ENCODE measurements around the gene PTPRN2.

The PTPRN2 gene

DNA sequence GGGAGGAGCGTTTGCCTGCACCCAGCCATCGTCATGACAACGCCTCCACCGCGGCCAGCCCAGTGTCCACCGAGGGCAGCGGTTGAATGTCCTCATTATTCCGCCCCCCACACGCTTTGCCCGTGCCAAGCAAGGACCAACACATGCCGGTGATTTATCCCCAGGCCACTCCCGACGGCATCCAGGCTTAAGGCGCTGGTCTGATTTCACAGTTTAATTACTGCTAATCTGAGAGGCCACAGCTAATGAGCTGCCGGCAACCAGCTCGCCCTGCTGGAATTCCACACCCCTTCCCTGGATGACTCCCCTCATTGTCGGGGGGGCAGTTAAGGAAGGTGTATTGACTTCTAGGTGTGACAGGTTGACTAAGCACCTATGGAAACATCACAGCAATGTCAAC, 818.5 kb downstream of the PTPRN2 start:
- no peak for DNase-seq

DNA sequence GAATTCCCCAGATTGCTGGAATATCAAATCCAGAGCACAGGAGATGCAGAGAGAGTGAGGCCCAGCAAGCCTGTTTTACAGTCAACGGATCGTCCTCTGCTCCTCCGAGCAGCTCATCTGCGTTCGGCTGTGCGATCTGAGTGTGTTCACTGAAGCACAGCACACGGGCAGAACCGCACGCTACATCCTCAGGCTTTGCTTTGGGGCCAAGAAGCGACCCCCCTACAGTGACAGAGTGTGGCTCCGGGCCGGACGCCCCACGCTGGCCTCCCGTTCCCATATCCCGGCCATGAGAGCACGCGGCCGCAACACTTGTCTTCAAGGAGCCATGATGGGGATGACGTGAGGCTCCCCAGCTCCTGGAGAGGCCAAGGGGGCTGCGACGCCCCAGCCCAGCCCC, 819.4 kb downstream of the PTPRN2 start:
- DNase-seq: no peak

DNA sequence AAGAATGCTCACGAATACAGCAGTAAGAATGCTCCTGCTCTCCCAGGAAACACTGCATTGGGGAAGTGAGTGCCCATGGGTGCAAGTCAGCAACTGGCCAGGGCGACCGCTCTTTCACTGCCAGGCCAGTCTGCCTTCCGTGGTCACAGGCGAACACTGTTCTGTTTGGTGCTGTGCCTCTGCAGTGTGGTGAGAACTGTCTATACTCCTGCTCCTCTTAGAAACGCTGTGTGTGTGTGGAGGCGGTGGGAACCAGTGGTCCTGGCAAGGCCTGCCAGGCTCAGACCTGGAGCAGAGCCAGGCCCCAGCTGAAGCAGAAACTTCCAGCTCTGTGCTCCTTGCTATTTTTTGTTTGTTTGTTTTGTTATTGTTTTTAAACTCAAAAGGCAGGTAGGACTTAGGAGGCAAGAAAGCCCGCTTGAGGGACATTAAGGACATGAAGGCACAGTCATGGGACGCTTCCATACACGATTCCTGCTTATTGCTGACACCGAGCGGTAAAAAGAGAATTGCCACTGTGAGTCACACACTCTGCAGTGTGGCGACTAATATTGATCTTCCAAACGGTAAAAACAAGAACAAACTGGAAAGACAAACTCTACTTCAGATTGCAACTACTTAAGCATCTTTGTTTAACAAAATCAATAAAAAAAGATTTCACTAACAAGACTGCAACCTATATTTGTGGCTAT, 820.0 kb downstream of the PTPRN2 start:
- DNase-seq: peak; percentile 52

DNA sequence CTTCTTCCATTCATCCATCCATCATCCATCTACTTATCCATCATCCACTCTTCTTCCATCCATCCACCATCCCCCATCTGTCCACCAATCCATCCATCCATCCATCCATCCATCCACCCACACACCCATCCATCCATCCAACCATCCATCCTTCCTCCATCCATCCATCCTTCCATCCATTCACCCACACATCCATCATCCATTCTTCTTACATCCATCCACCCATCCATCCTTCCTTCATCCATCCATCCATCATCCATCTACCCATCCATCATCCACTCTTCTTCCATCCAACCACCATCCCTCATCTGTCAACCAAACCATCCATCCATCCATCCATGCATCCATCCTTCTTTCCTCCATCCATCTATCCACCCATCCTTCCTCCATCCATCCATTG, 821.5 kb downstream of the PTPRN2 start:
- no peak for DNase-seq

DNA sequence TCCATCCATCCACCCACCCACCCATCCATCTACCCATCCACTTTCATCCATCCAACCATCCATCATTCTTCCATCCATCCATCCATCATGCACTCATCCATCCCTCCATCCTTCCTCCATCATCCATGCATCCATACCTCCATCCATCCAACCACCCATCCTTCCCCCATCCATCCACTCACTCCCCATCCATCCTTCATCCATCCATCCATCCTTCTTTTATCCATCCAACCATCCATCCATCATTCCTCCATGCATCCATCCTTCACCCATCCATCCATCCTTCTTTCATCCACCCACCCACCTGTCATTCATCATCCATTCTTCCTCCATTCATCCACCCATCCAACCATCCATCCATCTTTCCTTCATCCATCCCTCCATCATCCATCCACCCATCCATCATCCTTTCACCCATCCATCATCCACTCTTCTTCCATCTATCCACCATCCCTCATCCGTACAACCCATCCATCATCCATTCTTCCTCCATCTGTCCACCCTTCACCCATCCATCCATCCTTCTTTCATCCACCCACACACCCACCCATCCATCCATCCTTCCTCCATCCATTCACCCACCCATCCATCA, 822.6 kb downstream of the PTPRN2 start:
- no peak for DNase-seq

DNA sequence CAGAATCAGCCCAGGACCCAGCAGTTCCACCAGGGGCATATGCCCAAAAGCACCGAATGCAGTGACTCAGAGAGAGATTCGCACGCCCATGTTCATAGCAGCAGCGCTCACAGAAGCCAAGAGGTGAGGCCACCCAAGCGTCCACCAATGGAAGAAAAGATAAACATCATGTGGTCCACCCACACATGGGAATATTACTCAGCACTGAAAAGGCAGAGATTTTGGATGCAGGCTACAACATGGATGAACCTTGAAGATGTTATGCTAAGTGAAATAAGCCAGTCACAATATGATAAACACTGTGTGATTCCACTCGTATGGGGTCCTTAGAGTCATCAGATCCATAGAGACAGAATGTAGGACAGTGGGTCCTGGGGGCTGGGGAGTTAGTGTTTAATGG, 823.4 kb downstream of the PTPRN2 start:
- DNase-seq: no peak

DNA sequence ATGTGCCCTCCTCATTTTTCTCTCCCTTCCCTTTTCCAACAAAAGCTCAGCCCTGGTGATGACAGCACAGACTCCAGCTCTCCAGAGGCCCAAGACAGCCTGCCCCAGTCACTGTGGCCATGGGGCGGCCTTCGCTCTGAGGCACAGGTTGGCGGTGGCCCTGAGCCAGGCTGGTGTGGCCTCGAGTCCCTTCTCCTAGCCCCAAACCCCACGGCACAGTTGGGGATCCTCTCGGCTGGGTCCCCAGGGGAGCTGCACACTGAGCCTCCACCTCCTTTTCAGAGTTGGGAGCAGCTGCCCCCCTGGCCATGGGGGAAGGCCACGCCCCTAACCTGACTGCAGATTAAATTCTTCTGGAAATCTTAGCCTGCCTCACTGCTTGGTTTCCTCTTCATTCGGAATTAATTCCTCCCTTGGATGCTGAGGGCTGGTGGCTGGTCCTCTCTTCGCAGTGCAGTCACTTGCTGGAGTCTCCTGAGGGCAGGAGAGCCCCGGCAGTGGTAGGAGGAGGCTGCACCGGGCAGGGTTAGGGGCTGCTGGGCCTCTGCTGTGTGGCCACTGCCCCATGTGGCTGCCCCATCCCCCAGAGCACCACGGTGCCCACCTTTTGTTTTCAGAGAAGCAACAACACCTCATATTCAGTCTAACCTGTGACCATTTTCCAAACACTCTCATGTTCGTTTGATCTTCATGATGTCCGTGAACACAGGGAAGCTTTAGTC, 824.2 kb downstream of the PTPRN2 start:
- DNase-seq: no peak

DNA sequence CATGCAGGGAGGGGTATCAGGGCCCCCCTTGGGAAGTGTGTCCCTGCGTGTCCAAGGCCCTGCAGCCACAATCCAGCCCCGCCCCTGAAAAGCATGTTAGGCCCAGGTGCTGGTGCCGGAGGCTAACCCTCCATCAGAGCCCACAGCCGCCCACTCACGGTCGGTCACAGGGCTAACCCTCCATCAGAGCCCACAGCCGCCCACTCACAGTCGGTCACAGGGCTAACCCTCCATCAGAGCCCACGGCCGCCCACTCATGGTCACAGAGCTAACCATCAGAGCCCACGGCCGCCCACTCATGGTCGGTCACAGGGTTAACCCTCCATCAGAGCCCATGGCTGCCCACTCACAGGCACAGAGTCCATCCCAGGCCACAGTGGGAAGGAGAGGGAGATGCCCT, 824.8 kb downstream of the PTPRN2 start:
- DNase-seq: no peak

DNA sequence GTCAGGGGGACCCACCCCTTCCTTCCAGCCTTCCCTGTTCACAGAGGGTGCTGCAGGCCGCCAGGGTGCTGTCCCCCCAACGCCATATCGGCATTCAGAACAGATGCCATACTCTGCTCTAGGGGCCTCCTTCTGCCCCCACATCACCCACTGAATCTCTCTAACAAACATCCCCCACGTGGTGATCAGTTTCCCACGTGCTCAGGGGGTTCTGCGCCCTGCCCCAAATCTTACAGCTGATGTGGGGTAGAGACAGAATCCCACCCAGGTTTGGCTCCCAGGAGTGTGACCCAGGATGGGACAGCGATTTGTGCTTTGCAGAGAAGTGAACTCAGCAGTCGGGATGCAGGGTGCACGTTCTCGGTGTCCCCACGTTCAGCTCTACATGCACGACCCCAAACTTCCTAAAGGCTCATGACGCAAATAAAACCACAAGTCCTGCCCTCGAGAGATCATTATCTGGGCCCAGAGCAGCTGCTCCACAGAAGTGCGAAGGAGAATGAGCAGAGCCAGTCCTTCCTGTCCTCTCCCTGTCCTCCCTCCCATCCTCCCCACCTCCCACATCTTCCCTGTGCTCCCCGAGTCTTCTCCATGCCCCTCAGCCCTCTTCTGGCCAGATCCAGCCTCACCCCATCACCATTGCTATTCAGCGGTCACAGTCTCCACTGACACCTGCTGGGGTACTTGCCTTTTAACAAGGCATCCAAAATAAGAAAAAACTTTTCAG, 827.5 kb downstream of the PTPRN2 start:
- DNase-seq: no peak

DNA sequence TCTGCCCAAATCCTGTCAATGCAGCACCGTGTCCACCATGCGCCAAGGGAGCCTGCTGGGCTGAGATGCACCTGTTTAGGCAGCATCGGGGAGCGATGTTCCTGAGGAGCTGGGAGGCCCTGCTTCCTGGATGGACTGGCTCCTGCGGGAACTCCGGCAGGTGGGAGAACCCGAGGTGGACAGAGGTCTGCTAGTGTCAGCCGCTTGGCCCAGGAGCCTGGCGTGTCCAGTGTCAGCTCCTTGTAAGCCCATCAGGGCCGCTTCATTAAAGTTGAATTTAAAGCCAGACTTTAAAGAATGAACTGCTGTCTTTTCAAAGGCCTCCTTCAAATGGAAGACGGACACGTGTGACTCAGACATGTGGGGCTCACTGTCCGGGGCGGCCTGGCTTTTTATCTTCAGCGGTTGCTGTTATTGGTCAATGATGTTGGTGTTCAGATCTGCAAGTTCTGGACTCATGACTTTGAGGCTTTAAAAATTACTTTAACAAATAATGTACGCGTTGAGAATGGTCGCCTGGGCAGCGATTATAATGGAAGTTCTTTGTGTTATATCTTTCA, 828.3 kb downstream of the PTPRN2 start:
- DNase-seq: no peak

DNA sequence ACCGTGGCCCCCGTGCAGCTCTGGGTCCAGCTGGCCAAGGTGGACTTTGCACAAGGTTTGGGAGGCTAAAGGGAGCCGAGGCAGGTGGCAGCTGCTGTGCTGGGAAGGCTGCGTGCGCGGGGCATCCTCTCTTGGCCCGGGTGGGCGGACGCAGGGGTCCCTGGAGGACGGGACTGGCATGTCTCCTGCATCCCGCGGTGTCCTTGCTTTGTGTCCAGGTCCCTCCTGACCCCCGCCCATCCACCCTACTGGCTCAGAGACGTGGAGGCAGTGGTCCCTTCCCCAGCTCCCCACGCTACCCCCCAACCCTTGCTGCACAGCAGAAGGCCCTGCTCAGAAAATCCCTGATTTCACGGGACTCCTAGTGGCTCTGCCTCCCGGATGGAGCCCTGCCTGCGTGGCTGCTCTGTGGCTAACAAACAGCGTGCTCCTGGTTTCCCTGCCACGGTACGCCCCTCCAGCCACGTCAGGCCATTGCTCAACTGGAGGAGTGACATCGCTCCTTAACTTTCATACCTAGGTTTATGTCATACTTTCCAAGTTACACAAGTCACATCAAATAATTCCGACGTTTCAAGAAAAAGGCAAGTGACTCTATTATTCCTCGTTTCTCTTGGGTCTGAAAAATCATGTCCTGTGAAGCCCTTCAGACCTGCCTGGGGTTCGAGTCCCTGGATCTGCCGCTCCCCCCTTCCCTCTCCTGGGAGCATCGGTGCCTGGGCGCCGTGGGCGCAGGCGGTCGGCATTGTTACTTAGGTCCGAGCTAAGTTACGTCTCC, 829.0 kb downstream of the PTPRN2 start:
- no peak for DNase-seq

DNA sequence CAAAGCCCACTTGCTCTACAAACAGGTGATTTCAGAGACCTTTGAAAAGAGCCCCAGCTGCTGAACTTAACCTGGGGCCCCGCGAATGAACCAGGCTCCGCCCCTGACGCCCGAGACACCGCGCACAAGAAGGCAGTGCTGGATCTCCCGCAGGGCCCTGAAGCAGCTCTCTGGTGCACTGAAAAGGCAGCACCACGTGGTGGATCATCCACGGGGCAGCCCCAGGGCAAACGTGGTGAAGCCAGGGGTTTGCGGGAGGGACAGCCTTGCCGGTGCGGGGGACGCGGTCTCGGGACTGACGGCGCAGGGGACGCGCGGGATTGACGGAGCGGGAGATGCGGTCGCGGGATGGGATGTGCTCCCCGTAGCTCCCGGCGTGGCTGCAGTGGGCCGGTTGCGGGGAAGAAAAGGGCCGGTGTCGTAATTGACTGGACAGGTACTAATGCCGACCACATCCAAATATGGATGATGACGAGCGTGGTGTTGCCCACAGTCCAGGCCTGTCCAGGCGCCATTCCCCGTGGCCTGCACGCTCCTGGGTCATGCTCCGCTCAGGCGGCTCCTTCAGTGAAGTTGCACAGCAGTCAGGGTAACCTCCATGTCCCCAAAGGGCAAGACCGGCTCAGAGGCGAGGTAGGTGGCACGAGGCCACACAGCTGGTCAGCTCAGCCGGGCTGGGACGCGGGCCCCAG, 829.7 kb downstream of the PTPRN2 start:
- DNase-seq: no peak

DNA sequence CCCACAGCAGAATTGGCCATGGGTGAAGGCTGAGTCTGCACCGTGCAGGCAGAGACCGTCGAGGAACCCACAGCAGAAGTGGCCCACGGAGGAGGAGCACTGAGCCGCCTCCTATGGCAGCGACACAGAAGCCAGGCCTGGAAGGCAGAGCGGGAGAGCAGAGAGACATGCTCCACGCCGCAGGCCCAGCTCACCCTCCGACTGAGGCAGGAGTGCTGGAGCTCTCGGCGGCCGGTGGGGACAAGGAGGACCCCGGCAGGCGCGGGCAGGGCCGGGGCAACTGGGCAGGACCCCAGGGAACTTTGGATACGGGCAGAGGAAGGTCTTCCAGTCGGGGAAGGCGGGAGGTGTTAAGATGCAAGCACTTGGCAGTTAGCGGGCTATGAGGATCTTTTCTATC, 830.4 kb downstream of the PTPRN2 start:
- DNase-seq: no peak

DNA sequence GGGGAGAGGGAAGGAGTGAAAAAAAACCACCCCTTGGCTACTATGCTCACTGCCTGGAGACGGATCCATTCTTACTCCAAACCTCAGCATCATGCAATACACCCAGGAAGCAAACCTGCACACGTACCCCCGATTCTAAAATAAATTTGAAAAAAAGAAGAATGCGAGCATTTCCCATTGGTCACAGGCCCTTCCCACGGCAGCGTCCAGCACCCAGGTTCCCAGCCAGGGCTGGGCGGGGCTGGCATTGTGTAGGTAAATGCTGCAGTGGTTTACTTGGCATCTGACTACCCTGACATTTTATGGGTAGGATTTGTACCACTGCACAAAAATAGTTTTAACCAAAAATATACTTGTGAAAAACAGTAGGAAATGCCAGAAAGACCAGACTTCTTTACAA, 831.9 kb downstream of the PTPRN2 start:
- no peak for DNase-seq

DNA sequence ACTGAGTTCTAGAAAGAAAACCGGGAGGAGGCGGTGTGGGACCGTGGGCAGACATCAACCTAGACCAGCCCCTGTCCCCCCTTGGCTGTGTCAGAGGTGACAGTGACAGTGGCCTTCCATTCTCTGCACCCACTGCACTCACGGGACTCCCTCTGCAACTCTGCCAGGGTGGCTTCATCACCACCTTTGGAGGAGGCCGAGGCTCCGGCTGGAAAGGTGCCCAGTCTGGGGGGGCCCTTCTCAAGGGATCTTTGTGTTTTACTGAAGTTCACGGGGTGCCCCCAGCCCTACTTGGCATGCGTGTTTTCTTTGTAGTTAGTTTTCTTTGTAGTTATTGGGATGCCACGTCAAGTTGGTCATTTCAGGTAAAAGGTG, 833.2 kb downstream of the PTPRN2 start:
- no peak for DNase-seq

DNA sequence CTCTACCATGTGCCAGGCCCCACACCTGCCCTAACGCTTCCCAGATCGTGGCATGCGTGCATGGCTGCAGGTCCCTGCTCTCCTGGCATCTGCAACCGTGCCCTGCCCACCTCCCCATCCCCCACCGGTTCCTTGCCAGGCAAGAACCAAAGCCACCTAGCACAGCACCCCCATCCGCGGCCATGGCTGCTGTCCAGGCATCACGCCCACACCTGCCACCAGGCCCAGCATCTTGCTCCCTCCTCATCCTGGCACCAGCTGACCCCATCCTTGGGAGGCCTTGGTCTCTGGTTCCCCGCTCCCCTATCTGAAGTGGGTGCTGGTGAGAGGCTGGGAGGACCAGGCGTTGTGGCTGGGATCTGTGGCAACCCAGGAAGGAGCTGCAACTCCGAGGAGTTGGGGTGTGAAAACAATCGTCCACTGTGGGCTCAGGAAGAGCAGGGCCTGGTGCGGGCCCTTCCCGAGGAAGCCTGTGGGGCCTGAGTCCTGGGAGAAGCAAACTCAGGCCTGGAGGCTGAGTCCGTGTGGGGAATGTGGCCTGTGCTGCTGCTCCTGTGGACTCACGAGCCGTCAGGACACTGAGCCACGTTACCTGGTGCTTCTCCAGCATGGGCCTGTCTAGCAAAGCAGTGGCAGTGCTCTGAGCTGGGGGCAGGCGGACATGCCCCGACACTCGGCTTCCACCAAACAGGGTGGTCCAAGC, 833.8 kb downstream of the PTPRN2 start:
- no peak for DNase-seq

DNA sequence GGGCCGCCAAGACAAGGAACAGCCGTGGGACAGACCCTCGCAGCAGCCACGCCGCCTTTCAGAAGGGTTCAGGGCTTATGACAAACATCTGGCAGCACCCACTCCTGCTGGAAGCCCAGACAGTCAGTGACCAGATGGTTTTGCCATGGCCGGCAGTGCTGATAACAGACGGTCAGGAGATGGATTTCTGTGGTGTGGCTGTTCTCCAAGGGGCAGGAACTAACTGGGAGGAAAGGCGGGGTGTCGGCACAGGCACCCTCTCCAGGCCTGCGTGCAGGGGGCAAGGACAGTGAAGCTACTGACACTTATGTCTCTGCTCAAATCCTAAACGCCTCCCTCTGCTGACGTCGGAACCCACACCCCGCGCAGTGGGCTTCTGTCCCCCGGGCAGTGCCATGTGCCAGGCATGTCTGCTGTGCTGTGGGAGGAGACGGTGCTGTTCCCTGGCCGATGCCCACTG, 834.8 kb downstream of the PTPRN2 start:
- DNase-seq: no peak

DNA sequence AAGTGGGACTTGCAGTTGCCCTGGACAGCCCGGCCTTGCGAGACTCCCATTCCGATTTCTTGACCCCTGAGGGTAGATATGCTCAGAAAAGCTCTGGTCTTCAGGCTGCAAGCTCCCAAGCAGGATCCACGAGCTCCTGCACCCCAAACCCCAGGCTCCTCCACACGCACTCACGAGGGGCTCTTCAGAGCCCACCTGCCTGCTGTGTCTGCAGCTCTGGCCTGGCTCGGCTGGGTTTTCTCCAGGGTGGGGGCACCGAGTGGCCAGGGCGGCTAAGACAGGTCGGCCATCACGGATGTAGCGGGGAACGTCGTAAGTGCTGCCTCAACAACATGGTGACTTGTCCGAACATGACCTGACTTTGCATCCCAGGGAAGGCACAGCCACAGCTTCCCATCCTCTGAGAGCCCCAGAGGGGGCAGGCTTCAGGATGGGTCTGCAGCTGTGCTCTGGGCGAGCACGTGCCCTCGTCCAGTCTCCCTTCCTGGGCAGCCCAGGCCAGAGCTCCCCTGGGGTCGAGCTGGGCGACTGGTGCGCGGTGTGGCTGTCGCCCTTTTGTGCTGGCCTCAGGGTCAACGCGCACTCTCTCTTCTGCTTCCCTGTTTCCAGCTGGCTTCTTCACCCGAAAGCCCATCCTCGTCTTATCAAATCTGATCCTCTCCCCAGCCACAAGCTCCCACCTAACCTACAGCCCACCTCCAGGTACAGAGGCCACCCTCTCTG, 835.5 kb downstream of the PTPRN2 start:
- no peak for DNase-seq

DNA sequence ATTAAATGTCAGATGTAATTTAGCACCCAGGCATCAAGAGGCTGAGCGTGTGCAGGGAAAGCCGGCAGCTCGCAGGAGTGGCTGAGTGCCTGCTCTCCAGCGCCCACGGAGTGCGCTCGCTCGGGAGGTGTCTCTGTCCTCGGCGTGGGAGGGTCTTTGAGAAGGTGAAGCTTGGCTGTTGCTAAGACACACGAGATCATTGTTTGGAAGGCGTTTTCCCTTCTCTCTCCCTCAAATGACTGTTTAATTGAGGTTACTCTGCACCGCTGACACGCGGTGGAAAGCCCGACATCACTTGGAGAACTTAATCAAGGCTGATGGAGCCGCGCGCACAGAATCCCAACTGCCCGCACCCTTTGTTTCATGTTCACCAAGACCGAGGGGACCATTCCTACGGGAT, 836.2 kb downstream of the PTPRN2 start:
- DNase-seq: peak; percentile 26

DNA sequence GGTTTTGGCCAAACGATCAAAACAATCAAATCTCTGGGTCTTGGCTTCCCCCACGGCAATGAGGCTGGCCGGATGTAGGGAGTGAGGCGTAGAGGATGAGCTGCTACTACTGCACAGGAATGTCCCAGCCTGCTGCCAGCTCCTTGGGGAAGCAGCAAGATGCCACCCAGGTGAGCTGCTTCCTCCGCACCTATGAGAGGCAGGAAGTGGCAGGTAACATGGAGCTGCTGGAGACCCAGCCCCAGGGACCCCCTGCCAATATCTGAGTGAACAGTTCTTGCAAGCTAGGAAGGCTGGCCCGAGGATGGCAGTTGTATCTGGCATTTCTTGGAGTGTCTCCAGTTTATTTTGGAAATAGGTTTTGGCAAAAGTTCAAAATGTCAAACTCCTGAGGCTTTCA, 837.3 kb downstream of the PTPRN2 start:
- DNase-seq: peak; percentile 40
